ENCODE results near the gene TRIM7.
"Not testable (repeated sequence)": the region's sequence is repeated elsewhere in the genome, so short reads cannot be mapped to it uniquely, and the experiment has no call there.

The TRIM7 gene

DNA sequence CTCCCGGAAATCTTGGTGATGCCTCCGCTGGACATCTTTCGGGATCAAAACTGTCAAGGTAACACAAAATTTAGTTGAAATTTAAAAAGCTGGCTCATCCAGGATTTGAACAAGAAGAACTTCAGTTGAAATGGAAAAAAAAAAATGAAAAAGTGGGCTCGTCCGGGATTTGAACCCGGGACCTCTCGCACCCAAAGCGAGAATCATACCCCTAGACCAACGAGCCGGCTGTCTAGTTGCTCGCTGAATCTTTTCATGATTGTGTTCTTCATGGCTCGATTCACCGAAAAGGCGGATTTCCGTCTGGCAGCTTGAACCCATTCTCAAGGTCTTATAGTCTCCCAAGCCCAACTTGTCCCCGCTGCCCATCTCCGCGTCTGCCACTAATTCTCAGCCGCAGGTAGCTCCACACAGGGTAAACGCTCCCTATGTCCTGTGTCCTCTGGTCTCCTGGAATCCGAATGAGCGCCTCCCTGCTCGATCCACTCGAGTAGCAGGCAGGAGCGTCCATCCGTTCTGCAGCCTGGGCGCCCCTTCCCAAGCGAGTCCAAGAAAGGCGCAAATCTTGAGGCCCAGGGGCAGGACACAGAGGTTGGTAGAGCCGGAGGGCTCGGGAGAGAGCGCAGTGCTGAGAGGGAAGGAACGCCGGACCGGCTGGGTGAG lies 16.2 kb downstream of the TRIM7 start:
- peak overlapping the region; percentile 94 for H3K4me3 ChIP-seq (ENCODE audit: low read length)
- no peak for TF ChIP-seq ZNF274 (IDR thresholded peaks at IDR 0.05; ENCODE audit: low read depth, low read length)

DNA sequence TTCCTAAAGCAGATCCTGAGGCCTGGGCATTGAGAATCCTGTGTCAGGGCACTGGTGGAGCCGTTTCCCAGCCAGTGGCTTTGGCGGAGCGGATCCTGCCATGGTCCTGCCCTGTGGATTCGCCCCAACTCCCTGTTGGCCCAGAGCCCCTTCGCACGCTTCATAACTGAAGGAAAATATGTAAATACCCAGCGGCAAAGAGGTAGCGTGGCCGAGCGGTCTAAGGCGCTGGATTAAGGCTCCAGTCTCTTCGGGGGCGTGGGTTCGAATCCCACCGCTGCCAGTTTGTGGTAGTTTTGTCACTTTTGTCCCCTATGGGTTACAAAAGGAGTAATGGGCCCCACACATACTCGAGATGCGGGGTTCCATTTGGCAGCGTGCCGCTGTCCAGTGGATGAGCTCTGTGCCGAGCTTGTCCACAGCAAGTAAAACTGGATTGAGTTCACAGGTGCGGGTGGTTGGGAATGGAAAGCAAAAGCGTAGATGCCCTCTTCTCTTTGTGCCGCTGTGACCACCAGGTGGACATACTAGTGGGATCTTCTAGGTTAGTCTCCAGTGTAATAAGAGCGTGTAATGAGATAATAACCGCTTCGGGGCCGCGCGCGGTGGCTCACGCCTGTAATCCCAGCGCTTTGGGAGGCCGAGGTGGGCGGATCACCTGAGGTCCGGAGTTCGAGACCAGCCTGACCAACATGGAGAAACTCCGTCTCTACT lies 17.3 kb downstream of the TRIM7 start:
- H3K4me3 ChIP-seq (ENCODE audit: low read length), result peak overlapping the region; percentile 15; the same call in 1 of the 2 replicates
- TF ChIP-seq ZNF274 (IDR thresholded peaks at IDR 0.05; ENCODE audit: low read depth, low read length), result no peak

DNA sequence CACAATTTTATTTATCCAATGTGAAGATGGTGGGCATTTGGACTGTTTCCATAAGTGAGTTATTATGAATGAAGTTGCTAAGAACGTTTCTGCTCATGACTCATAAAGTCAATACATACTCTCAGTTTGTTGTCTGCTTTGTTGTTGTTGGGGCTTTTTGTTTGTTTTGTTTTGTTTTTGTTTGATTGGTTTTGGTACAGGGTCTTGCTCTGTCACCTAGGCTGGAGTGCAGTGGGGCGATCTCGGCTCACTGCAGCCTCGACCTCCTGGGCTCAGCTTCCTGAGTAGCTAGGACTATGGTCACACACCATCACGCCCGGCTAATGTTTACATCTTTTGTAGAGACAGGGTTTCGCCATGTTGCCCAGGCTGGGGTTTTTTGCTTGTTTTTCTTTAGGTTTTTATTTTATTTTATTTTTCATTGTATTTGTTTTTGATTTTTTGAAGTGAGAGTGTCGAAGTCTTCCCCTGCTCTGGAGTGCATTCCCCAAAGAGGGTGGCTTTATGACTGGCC lies 18.0 kb downstream of the TRIM7 start:
- TF ChIP-seq ZNF274 (IDR thresholded peaks at IDR 0.05; ENCODE audit: low read depth, low read length), result no peak
- peak overlapping the region; percentile 10; the same call in 1 of the 2 replicates for H3K4me3 ChIP-seq (ENCODE audit: low read length)

DNA sequence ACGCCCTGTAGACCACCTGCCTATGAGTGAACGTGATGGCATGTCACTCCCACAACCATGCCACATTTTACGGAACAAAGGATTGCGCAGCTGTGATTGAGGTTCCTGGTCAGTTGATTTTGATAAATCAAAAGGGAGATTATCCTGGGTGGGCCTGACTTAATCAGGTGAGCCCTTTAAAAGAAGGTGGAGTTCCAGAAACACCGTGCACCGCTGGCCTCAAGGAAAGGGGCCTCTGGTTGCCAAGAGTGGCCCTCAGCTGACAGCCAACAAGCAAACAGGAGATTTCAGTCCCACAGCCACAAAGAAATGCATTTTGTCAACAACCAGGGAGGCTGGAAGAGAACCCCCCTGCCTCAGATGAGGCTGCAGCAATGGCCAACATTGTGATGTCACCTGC lies 19.0 kb downstream of the TRIM7 start:
- TF ChIP-seq ZNF274 (IDR thresholded peaks at IDR 0.05; ENCODE audit: low read depth, low read length), result no peak
- H3K4me3 ChIP-seq (ENCODE audit: low read length), result no peak overlapping the region

DNA sequence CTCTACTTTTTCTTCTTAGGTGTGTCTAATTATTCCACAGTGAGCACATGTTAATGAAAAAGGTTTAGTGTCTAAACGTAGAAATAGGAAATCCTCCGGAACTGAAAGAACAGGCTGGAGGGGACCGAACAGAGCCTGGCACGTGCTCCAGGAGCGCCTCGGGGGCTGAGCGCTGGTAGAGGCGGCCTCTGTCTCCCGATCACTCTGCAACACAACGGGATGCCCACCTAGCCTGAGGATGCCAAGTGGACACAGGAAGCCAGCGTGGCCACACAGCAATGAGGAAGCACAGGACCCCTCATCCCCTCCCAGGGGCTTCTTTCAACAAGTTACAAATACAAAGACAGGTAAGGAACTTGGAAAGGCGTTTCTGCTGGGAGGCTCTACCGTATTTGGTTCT lies 19.4 kb downstream of the TRIM7 start:
- no peak for TF ChIP-seq ZNF274 (IDR thresholded peaks at IDR 0.05; ENCODE audit: low read depth, low read length)
- H3K4me3 ChIP-seq (ENCODE audit: low read length), result no peak overlapping the region

DNA sequence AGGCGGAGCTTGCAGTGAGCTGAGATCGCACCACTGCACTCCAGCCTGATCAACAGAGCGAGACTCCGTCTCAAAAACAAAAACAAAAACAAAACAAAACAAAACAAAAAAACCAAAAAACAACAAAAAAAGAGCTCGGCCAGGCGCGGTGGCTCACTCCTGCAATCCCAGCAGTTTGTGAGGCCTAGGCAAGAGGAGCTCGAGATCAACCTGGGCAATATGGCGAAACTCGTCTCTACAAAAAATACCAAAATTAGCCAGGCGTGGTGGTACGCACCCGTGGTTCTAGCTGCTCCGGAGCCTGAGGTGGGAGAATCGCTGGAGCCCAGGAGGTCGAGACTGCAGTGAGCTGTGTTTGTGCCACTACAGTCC lies 20.2 kb downstream of the TRIM7 start:
- H3K4me3 ChIP-seq (ENCODE audit: low read length), result peak overlapping the region; percentile 55; the same call in 1 of the 2 replicates
- TF ChIP-seq ZNF274 (IDR thresholded peaks at IDR 0.05; ENCODE audit: low read depth, low read length), result no peak

DNA sequence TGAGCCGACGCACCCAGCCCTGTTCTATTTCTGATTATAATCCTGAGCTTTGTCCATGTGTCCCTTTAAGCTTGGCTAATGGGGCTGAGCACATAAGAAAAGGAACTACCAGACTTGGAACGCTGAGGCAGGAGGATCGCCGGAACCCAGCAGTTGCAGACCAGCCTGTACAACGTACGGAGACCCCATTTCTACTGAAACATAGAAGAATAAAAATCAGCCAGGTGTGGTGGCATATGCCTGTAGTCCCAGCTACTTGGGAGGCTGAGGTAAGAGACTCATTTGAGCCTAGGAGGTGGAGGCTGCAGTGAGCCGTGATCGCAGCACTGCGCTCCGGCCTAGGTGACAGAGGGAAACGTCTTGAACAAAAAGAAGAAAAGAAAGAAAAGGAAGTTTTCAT lies 22.3 kb downstream of the TRIM7 start:
- no peak overlapping the region for H3K4me3 ChIP-seq (ENCODE audit: low read length)
- no peak for TF ChIP-seq ZNF274 (IDR thresholded peaks at IDR 0.05; ENCODE audit: low read depth, low read length)

DNA sequence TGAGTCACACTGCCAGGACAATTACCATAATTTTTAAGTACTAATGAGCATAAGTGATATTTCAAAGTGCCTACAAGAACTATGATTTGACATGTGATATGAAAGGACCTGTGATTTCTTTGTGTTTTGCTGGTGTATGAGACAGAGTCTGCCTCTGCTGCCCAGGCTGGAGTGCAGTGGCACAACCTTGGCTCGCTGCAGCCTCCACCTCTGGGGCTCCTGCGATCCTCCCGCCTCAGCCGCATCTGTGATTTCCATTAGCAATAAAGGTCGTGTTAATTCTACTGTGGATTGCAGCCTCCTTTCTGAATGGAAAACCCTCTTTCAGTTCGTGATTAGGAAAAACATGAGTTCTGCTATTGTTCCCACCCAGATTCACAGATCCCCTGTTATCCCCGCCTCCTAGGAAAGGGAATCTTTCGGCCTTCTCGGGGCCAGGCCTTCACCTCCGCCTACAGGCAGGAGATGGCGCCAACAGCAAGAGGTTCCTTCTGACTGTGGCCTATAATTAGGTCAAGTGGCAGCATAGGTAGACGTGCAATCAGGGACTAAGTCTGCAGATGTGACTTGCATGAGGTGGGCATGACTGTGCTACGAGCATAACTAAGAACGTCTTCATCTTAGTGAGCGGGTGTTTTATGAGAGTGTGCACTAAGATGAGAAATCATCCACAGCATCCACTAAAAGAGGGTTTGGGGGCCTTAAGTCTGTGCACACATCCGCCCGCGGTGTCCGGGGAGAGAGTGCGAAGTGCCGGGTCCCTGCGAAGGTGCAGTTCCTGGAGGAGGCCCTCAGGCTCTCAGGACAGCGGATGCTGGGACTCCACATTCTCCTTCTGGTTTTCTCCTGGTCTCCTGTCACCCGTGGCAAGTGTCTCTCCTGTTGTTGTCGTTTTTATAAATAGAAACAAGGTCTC lies 23.1 kb downstream of the TRIM7 start:
- TF ChIP-seq ZNF274 (IDR thresholded peaks at IDR 0.05; ENCODE audit: low read depth, low read length), result no peak
- no peak overlapping the region for H3K4me3 ChIP-seq (ENCODE audit: low read length)

DNA sequence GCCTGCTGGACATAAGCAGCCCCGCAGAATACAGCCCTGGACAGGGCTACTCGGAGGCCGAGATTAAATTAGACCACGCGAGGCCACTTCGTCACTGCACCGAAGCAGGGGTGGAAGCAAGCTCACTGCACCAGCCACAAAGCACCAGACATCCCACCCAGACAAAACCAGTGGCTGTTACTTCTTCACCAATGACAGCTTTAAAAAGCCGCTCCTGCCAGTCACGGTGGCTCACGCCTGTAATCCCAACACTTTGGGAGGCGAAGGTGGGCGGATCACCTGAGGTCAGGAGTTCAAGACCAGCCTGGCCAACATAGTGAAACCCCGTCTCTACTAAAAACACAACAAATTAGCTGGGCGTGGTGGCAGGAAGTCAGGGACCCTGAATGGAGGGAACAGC lies 27.4 kb downstream of the TRIM7 start:
- not testable (repeated sequence) for H3K4me3 ChIP-seq (ENCODE audit: low read length)

DNA sequence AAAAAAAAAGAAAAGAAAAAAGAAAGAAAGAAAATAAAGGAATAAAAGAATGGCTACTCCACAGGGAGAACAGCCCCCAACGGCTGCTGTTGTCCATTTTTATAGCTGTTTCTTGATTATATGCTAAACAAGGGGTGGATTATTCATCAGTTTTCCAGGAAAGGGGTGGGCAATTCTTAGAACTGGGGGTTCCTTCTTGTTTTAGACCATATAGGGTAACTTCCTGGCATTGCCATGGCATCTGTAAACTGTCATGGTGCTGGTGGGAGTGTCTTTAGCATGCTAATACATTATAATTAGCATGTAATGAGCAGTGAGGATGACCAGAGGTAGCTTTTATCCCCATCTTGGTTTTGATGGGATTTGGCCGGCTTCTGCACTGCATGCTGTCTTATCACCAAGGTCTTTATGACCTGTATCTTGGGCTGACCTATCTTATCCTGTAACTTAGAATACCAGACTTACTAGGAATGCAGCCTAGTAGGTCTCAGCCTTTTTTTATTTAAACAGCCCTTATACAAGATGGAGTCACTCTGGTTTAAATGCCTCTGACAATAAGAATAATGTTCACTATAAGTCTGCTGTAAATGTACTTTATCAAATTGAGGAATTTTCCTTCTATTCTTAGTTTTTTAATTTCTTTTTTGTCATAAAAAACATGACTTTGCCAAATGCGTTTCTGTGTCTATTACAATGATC lies 28.6 kb downstream of the TRIM7 start:
- no peak overlapping the region for H3K4me3 ChIP-seq (ENCODE audit: low read length)
- no peak for TF ChIP-seq ZNF274 (IDR thresholded peaks at IDR 0.05; ENCODE audit: low read depth, low read length)

DNA sequence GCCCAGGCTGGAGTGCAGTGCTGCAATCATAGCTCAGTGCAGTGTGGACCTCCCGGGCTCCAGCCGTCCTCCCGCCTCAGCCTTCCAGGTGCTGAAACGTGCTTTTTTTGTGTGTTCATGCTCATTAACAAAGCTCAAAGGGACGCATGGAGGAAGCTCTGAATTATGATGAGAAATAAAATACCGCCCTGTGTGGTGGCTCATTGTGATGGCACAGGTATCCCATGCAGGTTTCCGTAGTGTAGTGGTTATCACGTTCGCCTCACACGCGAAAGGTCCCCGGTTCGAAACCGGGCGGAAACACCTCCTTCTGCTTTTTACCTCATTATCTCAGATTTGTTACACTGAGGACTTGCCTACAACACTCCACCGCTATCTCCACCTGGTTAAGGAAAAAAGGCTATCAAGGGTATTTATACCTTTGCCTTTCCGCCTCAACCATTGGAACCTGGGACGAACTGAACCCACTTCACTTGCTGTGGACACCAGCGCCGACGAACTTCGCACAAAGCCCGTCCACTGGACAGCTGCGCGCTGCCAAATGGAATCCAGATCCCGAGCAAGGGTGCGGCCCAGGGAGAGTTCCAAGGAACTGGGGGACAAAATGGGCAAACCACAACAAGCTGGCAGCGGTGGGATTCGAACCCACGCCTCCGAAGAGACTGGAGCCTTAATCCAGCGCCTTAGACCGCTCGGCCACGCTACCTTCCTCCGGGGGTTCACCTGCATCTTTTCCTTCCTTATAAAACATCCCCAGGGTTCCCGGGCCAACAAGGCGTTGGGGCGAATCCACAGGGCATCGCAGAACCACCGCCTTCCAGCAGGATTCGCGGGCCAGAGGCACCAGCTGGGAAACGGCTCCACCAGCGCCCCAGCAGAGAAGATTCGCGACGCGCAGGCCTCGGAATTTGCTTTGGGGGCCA lies 31.3 kb downstream of the TRIM7 start:
- TF ChIP-seq ZNF274 (IDR thresholded peaks at IDR 0.05; ENCODE audit: low read depth, low read length), result no peak

DNA sequence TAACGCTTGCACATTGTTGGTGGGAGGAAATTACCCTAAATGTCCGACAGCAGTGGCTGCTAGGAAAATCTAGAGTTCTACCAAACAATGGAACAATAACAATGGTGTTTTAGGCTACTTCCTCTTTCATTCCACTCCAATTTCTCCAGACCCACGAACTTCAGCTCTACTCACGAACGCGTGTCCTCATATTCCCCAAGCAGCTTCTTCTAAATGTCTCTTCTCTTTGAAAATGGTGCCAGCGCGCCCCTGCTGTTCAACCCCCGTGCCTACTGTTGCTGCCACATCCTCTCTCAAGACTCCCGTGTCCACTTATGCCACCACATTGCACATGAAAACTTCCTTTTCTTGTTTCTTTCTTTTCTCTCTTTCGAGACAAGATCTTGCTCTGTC lies 32.0 kb downstream of the TRIM7 start:
- peak overlapping the region; percentile 51; the same call in 1 of the 2 replicates for H3K4me3 ChIP-seq (ENCODE audit: low read length)
- no peak for TF ChIP-seq ZNF274 (IDR thresholded peaks at IDR 0.05; ENCODE audit: low read depth, low read length)

More for the DNA sequence above, 31.3 kb downstream of the TRIM7 start:
- peak overlapping the region; percentile 51; the same call in 1 of the 2 replicates for H3K4me3 ChIP-seq (ENCODE audit: low read length)

DNA sequence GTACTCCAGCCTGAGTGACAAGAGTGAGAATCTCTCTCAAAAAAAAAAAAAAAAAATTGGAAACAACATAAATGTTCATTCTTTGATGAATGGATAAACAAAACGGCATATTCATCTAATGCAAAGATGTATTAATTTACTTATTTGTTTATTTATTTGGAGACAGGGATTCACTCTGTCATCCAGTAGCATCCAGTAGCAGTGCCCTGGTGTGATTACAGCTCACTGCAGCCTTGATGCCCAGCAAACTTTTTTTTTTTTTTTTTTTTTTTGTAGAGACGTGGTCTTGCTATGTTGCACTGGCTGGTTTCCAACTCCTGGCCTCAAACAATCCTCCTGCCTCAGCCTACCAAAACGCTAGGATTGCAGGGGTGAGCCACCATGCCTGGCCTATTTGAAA lies 33.2 kb downstream of the TRIM7 start:
- TF ChIP-seq ZNF274 (IDR thresholded peaks at IDR 0.05; ENCODE audit: low read depth, low read length), result no peak
- H3K4me3 ChIP-seq (ENCODE audit: low read length), result no peak overlapping the region

Measured in GM08714 (cell line).